GM21528 (cell line): ENCODE measurements around the gene ATF6B.
"Not testable (repeated sequence)": the region's sequence is repeated elsewhere in the genome, so short reads cannot be mapped to it uniquely, and the experiment has no call there.

ENCODE experiments used
- ATAC-seq: cut with Tn5 transposase; IDR thresholded peaks from one replicate; pipeline ENCODE4 v1.9.1; 2021; ENCODE audit warnings: mild to moderate bottlenecking, moderate library complexity; ENCODE audit not compliant: unreplicated experiment, low FRiP score

The ATF6B gene

DNA sequence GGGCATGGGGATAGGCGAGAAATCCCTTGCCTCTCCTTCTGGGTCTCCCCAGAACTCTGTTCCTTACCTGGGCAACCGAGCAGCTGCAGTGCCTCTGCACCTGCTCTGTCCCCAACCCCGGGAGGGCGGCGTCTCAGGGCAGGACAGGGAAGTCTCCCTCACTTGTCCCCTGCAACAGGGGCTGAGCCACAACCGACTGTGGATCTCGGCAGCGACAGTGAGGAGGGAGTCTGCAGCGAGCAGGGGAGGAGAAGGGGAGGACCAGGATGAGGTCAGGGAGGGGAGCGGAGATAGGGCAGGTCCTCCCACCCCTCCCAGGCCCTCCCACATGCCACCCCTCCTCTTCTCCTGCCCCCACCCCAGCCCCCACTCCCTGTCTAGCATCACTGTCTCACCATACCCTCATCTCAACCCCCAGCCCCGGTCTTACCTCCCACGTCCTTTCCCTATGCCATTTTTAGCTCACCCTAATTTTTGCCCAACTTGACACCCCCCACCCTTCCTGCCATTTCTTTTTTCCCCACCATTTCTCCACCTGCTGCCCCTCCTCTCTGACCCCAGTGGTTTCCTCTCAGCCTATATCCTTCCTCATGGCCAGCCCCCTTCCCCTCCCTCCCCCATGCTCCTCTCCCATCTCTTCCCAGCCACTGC, 18.8 kb downstream of the ATF6B start, which contains the start of gene TNXB:
Gene TNXB, minus strand, starts transcription at position 225 of the 651 bp plus-strand sequence. CDS start 11,140 bp downstream, outside the sequence.
- ATAC-seq = no peak

GRCh38 chr6:32108727-32109113, 19.3 kb downstream of the ATF6B start:
- ATAC-seq = no peak

DNA sequence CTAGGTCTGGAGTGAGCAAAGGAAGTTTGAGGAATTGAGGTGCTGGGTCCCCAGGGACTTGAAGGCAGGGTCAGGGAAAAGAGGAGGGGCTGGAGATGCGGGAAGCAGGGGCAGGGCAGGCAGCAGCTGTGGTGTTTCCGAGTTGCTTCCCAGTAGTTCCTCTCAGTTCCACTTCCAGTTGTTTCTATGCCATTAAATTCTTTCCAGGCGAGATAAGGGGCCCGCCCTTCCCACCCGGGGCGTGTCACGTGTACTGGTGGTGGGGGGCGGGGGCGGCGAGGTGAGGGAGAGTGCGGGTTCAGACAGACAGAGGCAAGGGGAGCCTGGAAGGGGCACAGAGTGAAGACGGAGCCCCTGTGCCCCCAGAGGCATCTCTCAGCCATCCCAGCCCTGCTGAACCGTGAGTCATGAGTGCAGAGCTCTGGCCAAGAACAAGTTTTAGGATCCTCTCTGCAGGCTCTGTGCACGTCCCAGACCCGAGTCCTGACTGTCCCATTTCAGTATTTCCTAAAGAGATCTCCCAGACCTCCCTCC, 19.9 kb downstream of the ATF6B start:
- no peak for ATAC-seq

DNA sequence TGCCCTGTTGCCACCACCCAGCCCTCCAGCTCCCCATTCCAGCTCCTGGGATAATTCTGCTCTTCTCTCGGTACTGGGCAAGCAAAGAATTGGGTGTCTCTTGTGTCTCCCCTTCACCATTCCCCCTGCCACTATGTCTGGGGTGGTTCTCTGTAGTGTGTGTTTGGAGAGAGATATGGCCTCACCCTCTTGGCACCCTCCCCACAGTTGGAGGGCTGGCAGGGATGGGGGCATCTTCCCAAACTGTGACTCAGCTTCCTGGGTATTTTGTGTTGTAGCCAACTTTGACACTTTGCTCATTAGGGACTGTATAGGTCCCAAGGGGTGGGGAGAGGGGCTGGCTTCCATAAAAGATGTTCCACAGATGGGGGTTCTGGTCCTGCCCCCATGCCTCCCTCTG, 20.6 kb downstream of the ATF6B start:
- no peak for ATAC-seq

DNA sequence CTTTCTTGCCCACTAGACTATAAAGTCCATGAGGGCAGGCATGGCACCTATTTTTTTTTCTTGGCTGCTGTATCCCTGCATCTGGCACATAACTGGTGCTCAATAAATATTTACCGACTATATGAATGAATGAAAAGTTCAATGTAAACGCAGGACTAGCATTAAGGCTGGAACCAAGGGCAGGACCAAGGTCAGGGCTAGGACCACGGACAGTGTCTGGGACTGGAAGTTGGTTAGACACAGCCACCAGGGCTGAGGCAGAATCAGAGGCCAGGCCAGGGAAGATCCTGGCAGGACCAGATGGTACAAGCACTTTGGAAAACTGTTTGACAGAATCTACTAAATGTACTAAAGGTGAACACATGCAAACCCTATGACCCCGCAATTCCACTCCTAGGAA, 22.6 kb downstream of the ATF6B start:
- ATAC-seq = no peak

DNA sequence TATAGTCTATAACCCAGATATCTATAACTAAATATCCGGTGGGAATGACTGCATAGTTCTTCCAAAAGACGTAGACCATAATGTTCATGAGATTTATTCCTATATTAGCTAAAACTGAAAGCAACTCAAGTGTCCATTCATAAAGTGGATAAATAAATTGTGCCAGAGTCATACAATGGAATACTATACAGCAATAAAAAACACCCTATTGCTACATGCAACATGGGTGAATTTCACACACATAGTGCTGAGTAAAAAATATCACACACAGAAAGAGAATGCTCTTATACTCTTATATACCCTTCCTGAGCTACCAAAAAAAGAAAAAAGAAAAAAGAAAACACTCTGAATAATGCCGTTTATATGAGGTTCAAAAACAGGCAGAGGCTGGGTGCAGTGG, 25.8 kb downstream of the ATF6B start:
- no peak for ATAC-seq

- ATAC-seq = not testable (repeated sequence)
Measured at GRCh38 chr6:32100251-32100650, 27.8 kb downstream of the ATF6B start.

DNA sequence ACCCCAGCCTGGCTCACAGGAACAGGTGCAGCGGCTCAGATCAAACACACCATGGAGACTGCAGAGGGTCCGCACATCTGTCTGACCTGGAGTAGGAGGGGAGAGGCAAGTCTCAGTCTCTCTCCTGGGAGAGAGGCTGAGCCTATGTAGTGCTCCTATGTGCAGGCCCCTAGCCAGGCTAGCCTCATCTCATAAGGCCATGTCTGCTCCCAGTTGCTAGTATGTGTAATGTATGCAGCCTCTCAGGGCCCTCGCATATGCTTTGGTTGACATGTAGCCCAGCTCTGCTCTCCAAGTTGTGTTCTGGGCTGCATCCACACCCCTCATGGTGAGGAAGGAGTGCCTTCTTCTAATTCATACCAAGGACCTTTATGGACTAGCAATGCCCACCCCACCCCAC, 30.7 kb downstream of the ATF6B start:
- ATAC-seq = no peak

DNA sequence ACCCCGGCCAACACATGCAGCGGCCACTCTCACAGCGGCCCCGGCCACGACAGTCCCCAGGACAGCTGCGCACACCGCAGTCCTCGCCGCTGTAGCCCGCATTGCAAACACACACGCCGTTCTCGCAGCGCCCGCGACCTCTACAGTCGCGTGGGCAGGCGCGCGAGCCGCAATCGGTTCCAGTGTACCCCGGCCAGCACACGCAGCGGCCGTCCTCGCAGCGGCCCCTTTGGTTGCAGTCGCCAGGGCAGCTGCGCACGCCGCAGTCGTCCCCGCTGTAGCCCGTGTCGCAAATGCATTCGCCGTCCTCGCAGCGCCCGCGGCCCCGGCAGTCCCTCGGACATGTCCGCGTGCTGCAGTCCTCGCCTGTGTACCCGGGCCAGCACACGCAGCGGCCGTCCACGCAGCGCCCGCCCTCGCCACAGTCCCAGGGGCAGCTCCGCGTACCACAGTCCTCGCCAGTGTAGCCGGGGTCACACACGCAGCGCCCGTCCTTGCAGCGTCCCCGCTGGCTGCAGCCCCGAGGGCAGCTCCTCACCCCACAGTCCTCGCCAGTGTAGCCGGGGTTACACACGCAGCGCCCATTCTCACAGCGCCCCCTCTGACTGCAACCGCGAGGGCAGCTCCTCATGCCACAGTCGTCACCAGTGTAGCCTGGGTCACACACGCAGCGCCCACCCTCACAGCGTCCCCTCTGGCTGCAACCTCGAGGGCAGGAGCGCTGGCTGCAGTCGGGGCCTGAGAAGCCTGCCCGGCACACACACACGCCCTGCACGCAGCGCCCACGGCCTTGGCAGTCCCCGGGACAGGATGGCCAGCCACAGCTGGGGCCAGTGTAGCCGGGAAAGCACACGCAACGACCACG, 31.4 kb downstream of the ATF6B start:
- no peak for ATAC-seq

DNA sequence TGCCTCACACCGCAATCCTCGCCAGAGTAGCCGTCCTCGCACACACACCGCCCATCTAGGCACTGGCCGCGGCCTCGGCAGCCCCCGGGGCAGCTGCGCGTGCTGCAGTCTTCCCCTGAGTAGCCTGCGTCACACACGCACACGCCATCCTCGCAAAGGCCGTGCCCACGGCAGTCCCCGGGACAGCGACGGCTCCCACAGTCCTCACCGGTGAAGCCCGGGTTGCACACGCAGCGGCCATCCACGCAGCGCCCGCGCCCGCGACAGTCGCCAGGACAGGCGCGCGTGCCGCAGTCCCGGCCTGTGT, 32.0 kb downstream of the ATF6B start:
- no peak for ATAC-seq

GRCh38 chr6:32095338-32096086, 32.5 kb downstream of the ATF6B start:
- ATAC-seq = no peak

DNA sequence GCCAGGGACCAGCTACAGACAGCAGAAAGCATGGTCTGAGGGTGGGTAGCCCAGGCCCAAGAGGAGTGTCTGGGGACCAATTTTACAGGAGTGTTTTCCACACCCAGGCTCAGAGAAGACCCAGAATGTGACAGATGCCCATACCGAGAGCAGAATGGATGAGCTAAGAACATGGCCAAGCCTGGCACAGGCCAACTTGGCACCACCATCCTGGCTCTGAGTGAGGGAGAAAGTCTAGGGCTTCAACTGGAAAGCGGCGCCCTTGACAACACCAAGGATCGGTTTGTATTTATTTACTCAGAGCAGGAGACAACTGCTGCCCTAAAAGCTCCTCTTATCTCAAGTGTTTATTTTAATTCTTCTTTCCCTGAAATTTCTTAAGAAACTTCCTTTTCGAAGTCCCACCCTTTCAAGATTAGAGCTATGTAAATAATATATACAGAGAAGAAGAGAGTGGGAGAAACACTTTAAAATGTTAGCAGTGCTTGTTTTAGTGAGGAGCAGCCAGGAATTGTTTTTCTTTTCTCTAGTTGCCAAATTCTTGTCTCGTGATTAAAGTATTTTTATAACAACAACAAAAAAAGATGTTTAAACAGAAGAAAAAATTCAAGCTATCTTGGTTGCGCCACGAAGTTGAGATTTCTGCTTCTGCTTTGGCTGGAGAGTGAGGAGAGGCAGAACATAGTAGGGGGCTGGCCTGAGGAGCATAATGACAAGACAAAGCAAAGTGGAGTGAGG, 35.1 kb downstream of the ATF6B start:
- no peak for ATAC-seq

DNA sequence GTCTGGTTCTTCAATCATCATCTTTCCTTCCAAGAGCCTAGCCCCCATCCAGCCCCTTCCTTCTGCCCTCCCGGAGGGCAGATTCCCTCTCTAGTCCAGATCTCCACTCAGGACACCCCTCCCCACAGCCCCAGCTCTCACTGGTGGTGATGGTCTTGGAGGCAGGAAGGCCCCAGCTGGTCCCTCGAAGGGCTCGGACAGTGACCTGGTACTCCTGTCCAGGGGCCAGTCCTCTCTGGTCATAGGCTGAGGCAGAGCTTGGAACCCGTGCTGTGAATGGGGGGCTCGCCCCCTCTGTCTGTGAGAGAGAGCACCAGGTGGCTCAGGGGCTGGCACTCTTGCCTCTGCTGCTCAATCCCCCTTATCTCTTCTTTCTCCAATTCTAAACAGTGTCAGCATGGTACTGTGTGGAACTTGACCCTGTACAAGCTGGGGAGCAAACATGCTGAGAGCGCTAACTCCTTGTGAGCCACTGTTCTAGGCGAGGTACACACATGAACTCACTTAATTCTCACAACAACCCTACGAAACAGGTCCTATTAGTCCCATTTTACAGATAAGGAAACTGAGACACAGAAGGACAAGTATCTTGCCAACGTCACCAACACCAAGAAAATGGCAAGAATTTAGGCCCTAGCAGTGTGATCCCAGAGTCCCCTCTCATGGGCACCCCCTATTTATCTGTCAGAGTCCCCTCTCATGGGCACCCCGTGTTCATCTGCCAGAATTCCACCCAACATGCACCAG, 38.8 kb downstream of the ATF6B start:
- no peak for ATAC-seq

- ATAC-seq = no peak
Measured at GRCh38 chr6:32088487-32089049, 39.5 kb downstream of the ATF6B start.

DNA sequence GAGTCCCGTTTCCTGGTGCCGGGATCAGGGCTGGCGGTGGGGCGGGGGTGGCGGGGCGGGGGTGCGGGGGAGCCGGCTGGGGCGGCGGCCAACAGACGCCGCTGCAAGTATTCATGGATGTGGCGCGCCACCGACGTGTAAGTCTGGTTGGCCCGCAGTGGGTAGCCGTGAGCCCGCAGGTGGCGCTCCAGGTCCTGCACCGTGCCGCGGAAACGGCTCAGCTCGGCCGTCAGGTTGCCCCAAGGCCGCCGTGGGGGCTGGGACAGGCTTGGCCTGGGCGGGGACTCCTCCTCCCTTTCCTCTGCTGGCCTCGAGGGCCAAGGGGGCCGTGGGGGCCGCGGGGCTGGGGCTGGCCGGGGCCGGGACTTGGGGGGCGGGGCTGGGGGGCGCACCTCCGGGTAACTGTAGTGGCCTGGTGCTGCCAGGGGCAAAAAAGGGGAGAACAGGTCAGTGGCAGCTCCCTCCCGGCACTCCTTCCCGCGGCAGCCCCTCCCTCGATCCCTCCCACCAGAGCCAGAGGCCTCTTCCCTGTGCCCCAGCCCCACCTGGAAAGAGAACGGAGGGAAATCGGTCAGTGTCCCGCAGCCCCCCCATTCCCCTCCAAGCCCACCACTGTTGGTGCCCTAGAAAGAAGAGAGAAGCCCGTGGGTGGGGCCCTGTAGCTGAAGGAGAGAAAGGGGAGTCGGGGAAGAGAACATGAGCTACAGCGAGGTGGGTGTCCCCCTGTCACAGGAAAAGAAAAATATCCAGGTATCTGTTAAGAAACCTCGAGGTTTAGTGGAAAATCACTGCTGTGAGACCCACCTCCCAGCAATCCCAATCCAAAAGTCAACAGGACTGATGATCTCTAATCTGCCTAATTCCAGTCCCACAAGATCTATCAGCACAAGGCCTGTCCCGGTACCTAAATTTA, 40.2 kb downstream of the ATF6B start:
- no peak for ATAC-seq

GRCh38 chr6:32086661-32087573, 41.1 kb downstream of the ATF6B start:
- ATAC-seq = no peak

GRCh38 chr6:32085759-32086459, 42.1 kb downstream of the ATF6B start:
- no peak for ATAC-seq
